GM18858 (cell line): ENCODE measurements around the gene RANBP17.
"Not testable (repeated sequence)": the region's sequence is repeated elsewhere in the genome, so short reads cannot be mapped to it uniquely, and the experiment has no call there.

Source experiments
- ATAC-seq: cut with Tn5 transposase; IDR thresholded peaks from one replicate; pipeline ENCODE4 v1.9.1; 2021; ENCODE audit not compliant: unreplicated experiment

The RANBP17 gene

GRCh38 chr5:170861917-170862766 lies at the start of gene RANBP17:
RANBP17 (plus strand) TSS chr5:170862018.
- no peak for ATAC-seq

- ATAC-seq: no peak
Measured at GRCh38 chr5:170813231-170813630, 48.6 kb upstream of the RANBP17 start.

GRCh38 chr5:170817195-170817594 lies 44.6 kb upstream of the RANBP17 start:
- no peak for ATAC-seq

- no peak for ATAC-seq
Measured at GRCh38 chr5:170818232-170818631, 43.6 kb upstream of the RANBP17 start.

GRCh38 chr5:170819824-170820223 lies 42.0 kb upstream of the RANBP17 start:
- no peak for ATAC-seq

- ATAC-seq: no peak
Measured at GRCh38 chr5:170821257-170821800, 40.5 kb upstream of the RANBP17 start.

GRCh38 chr5:170826117-170826516 lies 35.7 kb upstream of the RANBP17 start:
- no peak for ATAC-seq

- ATAC-seq: no peak
Measured at GRCh38 chr5:170832241-170832640, 29.6 kb upstream of the RANBP17 start.

GRCh38 chr5:170833981-170834380 lies 27.8 kb upstream of the RANBP17 start:
- not testable (repeated sequence) for ATAC-seq

GRCh38 chr5:170836226-170836625 lies 25.6 kb upstream of the RANBP17 start:
- ATAC-seq: no peak

GRCh38 chr5:170843870-170844269 lies 17.9 kb upstream of the RANBP17 start:
- no peak for ATAC-seq

- ATAC-seq: no peak
Measured at GRCh38 chr5:170844651-170845050, 17.2 kb upstream of the RANBP17 start.

- no peak for ATAC-seq
Measured at GRCh38 chr5:170846416-170846815, 15.4 kb upstream of the RANBP17 start.

- no peak for ATAC-seq
Measured at GRCh38 chr5:170846846-170847245, 15.0 kb upstream of the RANBP17 start.

GRCh38 chr5:170848033-170848432 lies 13.8 kb upstream of the RANBP17 start:
- no peak for ATAC-seq

- ATAC-seq: no peak
Measured at GRCh38 chr5:170849374-170849773, 12.4 kb upstream of the RANBP17 start.

GRCh38 chr5:170854566-170854965 lies 7.3 kb upstream of the RANBP17 start:
- no peak for ATAC-seq

- no peak for ATAC-seq
Measured at GRCh38 chr5:170857066-170857465, 4.8 kb upstream of the RANBP17 start.

- no peak for ATAC-seq
Measured at GRCh38 chr5:170860415-170860814, 1.4 kb upstream of the RANBP17 start.

- no peak for ATAC-seq
Measured at GRCh38 chr5:170860818-170861666, 776 bp upstream of the RANBP17 start.

- ATAC-seq: no peak
Measured at GRCh38 chr5:170861667-170861916, 226 bp upstream of the RANBP17 start.

GRCh38 chr5:170863646-170864045 lies 1.8 kb downstream of the RANBP17 start:
- no peak for ATAC-seq
